NCI-H187 treated with DMSO at 0.1 percent for 48 hours (cell line): ENCODE results near the gene DAGLB.
"Not testable (repeated sequence)": the region's sequence is repeated elsewhere in the genome, so short reads cannot be mapped to it uniquely, and the experiment has no call there.

Source experiments
- DNase-seq: peaks from one replicate; lab custom pipeline; 2025; lab: John Stamatoyannopoulos, UW

The DAGLB gene

DNA sequence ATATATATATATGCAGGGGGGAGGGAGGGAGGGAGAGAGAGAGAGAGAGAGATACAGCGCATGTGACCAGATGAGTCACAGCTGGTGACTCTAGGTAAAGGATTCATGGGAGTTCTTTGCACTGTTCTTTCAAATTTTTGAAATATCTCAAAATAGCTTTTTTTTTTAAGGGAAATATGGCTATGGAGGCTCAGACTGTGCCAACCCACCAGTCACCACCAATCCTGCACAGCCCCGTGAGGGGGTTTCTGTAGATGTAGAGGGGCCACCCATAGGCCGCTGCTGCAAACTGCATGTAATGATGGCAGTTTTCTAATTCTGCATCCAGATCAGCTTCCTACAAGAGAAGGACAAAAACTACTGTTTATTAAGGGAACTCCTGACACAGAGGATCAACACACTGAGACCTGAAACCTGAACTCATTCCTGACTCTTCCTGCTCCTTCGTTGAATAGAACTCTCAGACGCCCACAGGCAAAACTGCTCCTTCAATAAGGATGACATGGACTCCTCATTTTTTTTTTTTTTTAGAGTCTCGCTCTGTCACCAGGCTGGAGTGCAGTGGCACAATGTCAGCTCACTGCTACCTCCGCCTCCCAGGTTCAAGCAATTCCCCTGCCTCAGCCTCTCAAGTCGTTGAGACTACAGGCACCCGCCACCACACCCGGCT is 17.3 kb downstream of the DAGLB start:
- no peak for DNase-seq

DNA sequence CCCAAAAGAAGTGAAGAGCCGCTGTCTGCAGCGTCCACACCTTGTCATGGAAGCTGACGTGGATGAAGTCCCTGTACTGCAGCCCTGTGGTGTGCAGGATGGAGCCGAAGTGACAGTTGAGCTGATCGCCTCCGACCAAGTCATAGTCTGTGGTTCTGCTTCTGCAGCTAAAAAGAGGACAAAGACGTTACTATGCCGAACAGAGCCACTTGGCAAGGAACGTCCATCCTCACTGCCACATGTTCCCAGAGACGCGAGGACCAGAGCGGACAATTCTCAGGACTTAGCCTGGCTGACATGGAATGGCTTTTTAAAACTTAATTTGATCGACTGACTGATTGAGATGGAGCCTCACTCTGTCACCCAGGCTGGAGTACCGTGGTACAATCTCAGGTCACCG is 21.8 kb downstream of the DAGLB start:
- DNase-seq: no peak

DNA sequence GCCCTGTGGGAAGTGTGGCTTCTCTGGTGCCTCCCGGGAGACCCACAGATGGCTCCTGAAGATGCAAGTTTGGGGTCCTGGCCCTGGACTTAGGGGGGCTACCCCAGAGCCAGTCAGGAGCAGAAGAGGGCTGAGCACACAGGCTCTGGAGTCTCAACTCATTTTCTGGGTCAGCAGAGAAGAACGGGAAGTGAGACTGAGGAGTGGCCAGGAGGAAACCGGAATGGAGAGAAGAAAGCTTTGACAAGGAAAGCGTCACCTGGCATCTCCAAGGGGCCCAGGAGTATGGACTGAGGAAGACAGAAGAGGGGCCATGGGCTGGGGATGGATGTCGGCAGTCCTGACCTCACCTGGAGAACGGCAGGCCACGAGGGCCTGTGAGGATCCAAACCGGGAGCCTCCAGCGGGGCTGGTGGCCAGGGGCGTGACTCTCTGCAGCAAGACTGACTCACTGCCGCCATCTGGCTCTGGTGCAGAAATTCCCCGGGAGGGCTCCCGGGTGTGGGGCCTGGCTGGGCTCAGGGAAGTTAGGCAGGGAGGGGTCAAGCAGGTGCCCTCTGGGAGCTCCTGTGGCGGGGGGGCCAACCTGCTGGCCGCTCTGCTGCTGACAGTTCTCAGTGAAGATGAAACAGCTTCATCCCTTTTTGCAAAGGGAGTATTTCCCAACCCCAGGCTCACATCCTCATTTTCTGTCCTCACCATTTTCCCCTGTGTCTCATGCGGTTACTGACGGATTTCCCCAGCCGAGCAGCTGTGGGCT is 23.6 kb downstream of the DAGLB start:
- DNase-seq: no peak

DNA sequence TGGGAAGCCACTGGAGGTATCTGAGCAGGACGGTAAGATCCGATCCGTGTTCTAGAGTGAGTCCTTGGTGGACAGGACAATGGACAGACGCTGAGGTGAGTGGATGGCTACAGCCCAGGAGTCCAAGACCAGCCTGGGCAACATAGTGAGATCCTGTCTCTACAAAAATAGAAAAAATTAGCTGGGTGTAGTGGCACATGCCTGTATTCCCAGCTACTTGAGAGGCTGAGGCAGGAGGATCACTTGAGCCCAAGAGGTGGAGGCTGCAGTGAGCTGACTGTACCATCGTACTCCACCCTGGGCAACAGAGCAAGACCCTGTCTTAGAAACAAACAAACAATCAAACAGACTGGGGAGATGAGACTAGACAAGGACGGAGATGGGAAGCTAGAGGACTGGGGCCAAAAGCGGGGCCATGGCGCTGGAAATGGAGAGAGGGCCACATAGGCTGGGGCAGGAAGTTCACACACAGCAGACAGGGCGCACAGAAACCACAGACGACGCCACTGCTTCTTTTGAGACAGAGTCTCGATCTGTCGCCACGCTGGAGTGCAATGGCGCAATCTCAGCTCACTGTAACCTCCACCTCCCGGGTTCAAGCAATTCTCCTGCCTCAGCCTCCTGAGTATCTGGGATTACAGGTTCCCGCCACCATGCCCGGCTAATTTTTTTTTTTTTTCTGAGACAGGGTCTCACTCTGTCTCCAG is 24.7 kb downstream of the DAGLB start:
- DNase-seq: no peak

DNA sequence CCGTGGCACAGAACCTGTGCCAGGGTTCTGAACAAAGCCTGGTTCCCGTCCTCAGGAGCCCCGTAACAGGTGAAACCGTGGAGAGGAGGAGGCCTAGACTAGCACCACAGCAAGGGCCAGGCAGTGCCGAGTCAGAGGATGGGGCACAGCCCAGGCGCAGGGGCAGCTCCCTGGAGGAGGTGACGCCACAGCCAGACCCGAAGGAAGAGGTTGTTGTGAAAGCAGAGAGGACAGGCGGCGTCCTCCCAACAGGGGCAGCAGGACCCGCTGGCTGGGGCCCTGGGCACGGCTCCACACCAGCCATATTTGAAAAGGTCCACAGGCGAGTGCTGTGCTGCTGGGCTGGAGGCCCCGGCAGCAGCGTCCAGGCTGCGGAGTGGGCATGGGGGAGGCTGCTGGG is 25.7 kb downstream of the DAGLB start:
- no peak for DNase-seq

DNA sequence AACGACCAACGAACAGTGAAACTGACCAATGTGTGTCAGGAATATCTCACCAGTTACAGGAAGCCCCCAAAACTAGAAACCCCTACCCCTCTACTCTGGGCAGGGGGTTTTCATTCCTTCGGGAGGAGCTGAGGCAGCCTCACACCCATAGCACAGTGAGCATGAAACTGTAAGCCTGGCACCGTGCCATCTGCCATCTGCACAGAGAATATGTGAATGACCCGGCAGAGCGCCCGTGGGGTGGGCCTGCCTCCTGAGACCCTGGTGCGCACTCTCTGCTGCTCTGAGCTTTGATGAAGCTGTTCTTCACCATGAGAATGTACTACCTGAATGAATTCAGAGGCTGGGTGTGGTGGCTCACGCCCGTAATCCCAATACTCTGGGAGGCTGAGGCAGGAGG is 27.1 kb downstream of the DAGLB start:
- no peak for DNase-seq

DNA sequence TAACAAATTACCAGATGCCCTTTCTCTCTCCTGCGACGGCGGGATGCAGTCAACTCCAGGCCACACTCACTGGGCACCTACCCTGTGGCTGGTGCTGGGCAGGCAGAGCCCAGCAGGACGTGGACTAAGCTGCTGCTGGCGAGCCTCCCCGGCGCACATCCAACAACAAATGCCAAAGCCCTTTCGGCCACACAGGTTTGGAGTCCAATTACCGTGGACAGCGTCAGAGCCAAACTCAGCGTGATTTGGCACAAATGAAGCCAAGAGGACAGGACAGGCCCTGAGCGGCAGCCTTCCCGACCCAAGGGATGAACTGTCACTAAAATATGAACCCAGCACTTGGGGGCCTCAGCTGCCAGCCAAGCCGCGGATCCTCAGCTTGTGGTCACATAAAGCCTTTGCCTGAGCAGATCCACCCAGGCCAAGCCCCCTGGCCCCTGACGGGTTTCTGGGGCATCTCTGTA is 28.4 kb downstream of the DAGLB start:
- no peak for DNase-seq

DNA sequence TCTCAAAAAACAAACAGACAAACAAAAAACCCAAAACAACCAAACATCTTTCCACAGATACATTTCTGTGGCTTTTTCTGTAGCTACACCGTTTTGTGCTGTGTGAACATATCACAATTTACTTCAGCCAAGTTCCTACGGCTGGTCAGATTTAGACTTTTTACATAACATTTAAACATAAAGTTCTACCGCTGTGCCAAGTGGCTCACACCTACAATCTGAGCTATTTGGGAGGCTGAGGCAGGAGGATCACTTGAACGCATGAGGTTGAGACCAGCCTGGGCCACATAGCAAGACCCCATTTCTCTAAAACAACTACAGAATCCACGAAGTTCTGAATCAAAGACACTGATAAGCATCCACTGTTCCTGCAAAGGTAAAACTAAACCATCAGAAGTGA is 30.3 kb downstream of the DAGLB start:
- DNase-seq: no peak

DNA sequence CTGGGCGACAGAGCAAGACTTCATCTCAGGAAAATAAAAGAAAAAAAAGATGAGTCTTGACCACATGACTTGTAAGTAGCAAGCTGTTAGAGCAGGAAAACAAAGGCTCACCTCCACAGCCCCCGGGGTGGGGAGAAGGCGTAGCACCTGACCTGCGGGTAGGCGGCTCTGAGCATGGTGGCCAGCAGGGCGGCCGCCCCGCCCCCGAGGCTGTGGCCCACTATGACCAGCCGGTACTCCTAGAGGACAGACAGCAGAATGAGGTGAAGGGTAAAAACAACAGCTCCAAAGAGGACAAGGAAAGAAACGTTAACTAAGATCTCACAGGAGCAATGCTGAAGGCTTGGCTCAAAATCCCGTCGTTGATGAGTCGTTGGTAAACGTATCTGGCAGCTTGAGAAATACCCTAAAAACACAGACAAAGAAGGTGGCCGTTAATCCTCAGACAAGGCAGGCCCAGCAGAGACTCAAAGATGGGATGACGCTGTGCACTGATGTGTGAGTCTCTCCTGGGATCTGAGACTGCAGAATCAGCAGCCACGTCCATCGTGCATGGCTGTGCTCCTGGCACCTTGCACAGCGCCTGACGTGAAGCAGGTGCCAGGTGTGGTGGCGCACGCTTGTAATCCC is 31.1 kb downstream of the DAGLB start:
- no peak for DNase-seq

DNA sequence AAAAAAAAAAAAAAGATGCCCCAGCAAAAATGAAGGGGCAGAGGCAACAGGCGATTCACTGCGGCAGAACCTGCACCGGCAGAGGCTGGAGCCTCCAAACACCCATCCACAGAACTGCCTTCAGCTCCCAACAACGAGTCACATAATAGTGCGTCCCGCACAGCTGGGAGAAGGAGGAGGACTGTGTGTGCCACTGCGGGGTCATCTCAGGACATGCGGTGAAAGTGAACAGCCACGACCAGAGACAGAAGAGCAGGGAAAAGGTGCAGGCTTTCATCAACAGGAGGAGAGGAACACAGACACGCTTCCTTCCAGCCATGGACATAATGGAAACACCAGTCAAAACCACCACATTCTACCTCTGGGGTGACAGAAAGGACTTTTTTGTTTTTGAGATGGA is 34.1 kb downstream of the DAGLB start:
- no peak for DNase-seq

DNA sequence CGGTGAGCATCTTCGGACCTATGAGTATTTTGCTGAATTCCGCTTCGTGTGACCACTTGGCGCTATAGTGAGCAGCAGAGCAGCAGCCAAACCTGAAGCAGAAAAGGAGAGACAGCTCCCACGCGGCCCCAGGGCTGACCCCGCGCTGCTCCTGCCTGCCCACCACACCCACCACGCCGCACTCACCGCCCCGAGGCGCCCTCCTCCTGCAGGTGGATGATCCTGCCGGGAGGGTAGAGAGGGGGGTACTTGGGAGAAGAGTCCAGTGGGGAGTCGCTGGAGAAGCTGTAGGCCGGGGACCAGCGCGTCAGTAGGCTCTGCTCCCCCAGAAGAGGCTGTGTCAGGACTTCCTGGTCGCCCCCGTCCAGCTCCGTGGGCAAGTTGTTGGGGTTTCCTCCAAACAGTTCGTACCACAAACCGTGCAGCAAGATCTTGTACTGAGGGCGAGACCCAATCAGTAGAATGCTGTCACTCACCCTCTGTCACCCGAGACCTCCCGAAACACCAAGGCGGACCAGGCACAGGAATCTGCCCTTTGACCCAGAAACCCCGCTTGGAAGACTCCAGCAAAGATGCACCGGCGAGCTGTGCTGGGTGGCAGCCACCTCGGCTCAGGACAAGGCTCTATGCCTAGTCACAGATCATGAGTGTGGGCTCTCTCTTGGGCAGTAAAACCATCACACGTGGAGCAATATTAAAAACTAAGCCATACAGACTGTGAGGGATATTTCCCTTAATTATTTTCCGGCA is 37.6 kb downstream of the DAGLB start:
- no peak for DNase-seq

DNA sequence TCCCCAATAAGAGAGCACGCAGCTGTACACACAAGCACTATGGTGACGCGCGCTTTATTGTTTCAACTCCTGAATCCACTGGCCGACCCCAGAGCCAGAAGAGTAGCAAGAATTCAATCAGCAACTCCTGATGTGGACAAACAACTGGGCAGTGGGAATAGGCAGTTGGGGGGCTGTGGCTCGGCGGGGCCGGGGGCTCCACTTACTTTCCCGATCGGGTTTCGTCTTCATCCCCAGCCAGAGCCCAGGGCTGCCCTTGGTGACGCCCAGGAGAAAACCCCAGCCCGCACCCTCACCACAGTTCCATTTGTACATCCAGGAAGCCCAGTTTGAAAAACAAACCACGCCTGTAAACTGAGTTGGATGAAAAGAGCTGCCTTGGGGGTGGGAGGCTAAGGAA is 38.7 kb downstream of the DAGLB start:
- DNase-seq: no peak

DNA sequence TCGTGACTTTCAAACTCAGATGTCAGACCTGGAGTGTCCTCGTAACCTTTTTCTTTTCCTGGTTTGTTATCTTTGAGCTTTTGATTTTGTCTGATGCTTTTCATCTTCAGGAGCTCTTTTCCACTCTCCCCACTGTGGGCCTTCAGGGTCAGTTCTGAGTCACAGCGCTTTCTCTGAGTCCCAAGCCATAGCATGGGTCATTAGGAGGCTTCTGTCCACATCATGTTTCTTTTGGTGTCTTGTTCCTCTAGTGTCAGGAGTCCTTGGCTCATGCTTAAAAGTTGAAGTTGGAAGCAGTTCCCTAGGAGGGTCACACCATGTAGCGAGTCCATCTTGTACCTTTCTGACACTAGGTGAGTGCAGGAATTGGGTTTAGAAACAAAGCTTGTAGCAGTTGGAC is 40.3 kb downstream of the DAGLB start:
- DNase-seq: no peak

DNA sequence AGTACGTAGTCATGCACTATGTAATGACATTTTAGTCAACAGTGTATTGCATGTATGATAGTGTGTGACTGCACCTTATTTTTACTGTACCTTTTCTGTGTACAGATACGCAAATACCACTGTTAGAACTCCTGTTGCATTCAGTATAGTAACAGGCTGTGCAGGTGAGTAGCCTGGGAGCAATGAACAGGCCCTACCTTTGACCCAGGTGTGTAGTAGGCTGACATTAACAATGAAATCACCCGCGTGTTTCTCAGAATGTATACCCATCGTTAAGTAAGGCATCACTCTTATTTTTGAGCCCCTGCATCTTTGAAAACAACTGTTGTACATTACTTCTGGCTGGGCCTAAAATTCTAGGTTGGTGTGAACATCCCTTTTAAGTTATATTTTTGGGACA is 41.6 kb downstream of the DAGLB start:
- DNase-seq: no peak

DNA sequence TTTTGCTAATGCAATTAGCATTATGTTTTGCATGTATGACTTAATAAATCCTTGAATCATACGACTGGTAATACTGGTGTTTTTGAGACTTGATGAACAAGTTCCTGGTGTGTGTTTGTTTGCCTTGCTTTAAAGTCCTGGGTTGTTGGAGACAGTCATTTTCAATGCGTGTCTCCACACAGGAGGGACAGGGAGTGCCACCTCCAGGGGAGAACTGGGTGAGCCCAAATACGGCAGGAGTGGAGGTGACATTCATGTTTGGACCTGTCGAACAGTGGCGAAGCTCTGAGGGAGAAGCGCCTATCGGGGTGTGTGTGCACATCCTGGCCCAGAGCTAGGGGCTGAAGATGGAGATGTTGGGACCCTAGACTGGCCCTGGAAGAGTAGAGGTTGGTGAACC is 43.8 kb downstream of the DAGLB start:
- no peak for DNase-seq

DNA sequence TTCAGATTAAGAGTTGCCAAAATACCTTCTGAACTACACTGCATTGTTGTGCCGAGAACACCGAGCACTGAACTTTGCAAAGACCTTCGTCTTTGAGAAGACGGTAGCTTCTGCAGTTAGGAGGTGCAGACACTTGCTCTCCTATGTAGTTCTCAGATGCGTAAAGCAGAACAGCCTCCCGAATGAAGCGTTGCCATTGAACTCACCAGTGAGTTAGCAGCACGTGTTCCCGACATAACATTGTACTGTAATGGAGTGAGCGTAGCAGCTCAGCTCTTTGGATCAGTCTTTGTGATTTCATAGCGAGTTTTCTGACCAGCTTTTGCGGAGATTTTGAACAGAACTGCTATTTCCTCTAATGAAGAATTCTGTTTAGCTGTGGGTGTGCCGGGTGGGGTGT is 45.0 kb downstream of the DAGLB start:
- DNase-seq: no peak

DNA sequence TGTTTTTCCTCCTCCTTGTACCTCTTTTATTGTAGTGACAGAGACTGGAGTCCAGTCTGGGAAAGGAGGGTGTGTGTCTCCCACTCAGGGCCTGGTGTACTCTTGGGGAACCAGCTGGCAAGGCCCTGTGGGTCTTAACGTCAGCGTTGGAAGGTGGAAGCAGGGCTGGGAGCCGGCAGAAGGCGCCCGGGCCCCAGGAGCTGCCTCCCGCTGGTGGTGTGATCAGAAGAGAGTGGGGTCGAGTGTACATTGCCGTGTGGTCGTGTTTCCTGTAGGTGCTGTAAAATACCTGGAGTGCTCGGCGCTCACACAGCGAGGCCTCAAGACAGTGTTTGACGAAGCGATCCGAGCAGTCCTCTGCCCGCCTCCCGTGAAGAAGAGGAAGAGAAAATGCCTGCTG is 45.7 kb downstream of the DAGLB start:
- DNase-seq: no peak

DNA sequence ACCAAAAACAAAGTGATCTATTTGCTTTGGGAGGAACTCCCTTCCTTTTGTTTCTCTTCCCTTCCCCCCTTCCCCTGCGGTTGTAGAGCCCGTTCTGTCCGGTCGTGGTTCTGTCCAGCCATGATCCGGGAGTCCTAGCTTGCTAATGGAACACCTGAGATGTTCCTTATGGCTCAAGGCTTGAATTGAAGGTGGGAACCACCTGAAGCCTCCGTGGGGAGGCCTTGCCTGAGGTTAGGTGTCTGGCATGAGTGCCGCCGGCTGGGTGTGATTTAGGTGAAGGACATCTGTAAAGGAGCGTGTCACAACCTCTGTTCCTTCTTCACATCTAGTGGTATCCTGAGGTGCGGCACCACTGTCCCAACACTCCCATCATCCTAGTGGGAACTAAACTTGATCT is 46.2 kb downstream of the DAGLB start:
- DNase-seq: no peak

DNA sequence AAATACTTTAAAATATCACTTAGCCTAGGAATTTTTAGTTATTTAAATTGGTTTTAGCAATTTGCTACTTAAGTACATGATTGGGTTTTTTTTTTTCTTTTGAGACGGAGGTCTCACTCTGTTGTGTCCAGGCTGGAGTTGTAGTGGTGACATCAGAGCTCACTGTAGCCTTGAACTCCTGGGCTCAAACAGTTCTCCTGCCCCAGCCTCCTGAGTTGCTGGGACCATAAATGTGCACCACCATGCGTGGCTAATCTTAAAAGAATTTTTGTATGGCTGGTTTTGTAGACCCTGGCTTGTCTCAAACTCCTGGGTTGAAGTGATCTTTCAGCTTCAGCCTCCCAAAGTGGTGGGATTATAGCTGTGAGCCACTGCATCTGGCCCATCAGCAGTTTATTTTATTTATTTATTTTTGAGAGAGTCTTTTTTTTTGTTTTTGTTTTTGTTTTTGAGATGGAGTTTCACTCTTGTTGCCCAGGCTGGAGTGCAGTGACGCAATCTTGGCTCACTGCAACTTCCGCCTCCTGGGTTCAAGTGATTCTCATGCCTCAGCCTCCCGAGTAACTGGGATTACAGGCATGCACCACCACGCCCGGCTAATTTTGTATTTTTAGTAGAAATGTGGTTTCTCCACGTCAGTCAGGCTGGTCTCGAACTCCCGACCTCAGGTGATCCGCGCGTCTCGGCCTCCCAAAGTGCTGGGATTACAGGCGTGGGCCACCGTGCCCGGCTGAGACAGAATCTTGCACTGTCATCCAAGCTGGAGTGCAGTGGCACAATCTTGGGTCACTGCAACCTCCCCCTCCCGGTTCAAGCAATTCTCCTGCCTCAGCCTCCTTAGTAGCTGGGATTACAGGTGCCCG is 47.3 kb downstream of the DAGLB start:
- DNase-seq: not testable (repeated sequence)

DNA sequence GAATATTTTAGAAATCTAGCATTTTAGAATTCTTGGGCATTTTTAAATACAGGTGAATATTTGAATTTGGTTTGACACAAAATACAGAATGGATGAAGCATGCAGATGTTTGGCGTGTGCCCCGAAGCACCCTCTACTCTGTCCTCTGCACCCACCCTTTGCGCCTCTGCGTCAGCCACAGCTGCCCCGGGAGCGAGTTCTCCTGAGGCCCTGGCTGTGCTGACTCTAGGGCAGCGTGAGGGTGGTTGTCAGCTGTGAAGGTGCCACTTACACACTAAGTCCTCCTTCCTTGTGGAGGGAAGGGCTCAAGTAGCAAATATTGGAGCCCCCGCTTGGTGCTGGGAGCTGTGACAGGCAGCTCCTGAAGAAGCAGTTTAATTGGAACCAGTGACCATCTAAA is 48.4 kb downstream of the DAGLB start:
- DNase-seq: no peak

DNA sequence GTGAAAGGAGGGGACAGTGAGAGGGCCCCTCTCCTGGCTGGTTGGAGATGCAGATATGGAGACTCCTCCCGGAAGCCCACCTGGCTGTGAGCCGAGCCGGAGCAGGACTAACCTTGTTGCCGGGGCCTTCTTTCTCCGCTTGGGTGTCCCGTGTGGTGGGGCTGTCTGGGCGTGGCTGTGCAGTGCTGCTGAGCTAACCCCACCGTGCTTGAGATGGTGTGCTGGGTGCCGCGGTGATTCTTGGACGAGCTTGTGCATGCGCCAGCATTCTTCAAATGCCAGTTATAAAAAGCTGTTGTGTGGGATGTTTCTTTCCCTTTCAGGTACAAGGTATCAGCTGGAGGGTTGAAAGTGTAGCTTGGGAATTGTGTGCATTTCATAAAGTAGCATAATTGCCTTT is 48.8 kb downstream of the DAGLB start:
- no peak for DNase-seq
